D341Med (cell line): ENCODE results near the gene FRMD3.

ENCODE experiments used
- DNase-seq: peaks from one replicate; pipeline ENCODE4 v3.0.0; 2012; ENCODE audit warnings: low spot score

The FRMD3 gene

DNA sequence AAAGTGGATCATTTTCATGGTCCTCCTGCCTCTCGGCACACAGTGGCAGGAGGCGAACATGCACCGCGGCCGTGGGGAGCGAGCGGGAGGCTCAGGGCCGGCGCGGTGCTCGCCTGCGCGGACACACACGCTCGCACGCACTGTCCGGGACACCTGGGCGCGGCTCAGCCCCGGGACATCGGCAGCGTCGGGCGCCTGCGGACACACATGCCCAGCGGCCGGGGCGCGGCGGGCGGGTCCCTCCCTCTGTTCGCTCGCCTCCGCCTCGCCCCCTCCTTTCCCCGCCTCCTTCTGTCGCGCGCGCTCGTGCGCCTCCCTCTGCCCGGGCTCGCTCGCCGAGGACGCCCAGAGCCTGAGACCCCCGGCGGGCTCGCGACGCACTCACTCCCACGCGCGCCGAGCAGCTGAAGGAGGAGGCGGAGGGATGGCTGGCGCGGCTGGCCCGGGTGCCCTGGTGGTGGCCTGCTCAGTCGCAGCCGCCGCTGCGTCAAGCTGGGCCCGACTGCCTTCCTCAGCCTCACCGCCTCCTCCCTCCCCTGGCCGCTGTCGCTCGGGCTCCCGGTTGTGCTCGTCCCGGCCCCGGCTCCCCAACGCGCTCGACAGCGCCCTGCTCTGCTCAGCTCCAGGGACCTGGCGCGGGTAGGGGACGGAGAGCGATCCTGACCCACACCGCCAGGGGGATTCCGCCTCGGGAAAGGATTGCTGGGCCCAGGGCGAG is at the start of gene FRMD3:
TSS of gene FRMD3 (minus strand) at position 230 of the 718 bp plus-strand sequence. CDS start at position 60, 170 bp downstream.
- peak; percentile 84 for DNase-seq

- DNase-seq: no peak
Observed at GRCh38 chr9:83584995-83585394, 46.8 kb upstream of the FRMD3 start.

DNA sequence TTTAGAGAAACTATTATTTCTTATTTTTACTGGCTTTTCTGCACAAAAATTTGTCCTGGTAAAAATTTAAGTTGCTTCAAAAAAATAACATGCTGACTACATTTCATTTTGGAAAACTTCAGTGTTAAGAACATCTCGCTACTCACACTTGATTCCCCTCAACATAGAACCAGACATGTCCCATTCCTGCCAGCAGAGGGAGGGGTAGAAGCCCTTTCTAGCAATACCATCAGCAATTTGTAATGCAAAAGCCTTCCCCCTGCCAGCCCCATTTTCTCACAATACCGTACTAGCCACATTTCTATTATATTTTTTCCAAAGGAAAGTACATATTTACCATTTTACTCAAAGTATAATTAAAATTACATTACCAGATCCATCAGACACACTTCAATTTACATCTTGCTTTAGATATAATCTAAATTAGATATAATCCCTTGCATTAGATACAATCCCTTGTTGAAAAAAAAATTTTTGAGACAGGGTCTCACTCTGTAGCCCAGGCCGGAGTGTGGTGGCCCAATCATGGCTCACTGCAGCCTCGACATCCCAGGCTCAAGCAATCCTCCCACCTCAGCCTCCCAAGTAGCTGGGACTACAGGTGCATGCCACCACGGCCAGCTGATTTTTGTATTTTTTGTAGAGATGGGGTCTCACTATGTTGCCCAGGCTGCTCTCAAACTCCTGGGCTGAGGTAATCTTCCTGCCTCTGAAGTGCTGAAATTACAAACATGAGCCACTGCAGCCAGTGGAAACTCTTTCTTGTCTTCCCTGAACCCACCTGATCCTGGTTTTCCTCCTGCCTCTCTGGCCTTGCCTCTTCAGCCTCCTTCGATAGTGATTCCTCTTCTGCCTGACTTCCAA is 45.2 kb upstream of the FRMD3 start:
- peak; percentile 66 for DNase-seq

DNA sequence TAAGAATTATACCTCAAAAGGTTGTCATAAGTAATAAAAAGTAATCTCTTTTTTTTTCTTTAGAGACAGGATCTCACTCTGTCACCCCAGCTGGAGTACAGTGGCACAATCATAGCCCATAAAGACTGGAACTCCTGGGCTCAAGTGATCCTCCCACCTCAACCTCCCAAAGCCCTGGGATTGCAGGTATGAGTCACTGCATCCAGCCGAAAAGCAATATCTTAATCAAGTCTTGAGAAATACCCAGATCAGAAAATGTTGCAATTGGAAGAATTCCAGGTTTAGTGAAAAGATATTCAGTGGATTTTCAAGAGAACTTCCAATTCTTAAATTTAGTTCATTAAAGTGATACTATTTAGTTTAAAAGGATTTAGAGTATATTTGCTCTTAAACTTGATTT is 43.8 kb upstream of the FRMD3 start:
- no peak for DNase-seq

GRCh38 chr9:83574482-83574881 is 36.3 kb upstream of the FRMD3 start:
- no peak for DNase-seq

DNA sequence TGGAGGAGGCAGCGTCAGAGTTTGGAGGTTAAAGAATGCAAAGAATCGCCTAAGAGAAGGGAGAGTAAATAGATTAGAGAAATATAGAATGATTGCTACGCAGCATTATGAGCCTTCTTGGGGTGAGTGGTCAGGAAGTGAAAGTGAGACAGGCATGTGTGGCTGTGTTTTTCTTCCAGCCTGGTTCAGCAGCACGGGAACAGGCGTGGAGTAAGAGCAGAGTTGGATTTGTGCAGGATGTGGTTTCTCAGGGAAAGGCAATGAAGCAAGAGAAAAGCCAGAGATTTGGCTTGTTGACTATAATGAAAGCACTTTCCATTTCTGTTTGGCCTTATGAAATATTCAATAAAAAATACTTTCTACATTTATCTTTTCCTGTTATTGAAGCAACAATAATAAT is 34.3 kb upstream of the FRMD3 start:
- no peak for DNase-seq

DNA sequence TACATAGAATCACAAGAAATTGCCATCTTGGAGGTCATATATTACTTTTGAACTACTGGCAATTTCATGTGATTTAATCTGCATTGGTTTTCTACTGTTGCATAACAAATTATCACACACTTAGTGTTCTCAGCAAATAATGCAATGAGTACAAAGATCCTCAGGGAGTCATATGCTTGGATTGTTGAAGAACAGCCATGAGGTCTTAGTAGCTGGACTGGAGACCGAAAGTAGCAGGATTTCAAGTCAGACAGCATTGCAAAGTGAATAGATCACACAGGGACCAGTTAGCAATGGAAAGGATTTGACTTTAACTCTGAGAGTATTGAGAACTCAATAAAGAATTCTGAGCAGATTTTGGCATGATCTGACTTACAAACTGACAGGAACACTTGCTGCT is 32.2 kb upstream of the FRMD3 start:
- no peak for DNase-seq

- no peak for DNase-seq
Observed at GRCh38 chr9:83569326-83569725, 31.1 kb upstream of the FRMD3 start.

- no peak for DNase-seq
Observed at GRCh38 chr9:83563360-83563759, 25.2 kb upstream of the FRMD3 start.

GRCh38 chr9:83560169-83560826 is 22.1 kb upstream of the FRMD3 start:
- no peak for DNase-seq

DNA sequence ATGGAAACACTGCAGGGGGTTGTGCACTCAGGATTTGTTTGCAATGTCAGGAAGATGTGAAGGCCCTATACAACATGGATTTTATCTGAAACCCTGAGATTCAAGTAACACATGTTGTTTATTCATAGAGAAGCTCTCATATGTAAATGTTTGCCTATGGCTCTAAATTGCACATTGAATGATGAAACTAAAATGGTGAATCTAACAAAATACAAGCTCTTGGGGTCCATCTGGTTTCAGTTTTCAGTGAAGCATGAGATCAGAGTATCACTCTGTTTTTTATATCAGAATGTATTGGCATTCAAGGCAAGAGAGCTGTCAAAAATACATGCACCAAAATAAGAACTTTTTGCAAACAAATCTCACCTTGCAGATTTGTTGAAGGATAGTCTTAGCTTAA is 19.6 kb upstream of the FRMD3 start:
- no peak for DNase-seq

DNA sequence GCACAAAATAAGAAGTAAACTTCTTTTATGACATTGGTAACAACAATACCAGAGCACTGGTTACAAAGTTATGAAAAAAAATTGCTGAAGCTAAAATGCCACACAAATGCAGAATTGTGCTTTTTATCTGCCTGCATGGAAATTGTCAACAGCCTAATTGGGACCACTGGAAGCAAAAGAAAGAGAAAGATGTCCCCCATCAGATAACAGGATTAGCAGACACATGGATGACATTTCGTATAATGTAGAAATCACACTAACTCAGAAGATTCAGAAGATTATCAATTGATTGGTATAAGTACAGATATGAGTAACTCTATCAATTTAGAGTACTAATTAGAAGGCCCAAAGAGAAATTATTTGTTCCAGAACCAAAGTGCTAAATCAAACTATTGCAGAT is 19.1 kb upstream of the FRMD3 start:
- no peak for DNase-seq

GRCh38 chr9:83554278-83554677 is 16.1 kb upstream of the FRMD3 start:
- no peak for DNase-seq

DNA sequence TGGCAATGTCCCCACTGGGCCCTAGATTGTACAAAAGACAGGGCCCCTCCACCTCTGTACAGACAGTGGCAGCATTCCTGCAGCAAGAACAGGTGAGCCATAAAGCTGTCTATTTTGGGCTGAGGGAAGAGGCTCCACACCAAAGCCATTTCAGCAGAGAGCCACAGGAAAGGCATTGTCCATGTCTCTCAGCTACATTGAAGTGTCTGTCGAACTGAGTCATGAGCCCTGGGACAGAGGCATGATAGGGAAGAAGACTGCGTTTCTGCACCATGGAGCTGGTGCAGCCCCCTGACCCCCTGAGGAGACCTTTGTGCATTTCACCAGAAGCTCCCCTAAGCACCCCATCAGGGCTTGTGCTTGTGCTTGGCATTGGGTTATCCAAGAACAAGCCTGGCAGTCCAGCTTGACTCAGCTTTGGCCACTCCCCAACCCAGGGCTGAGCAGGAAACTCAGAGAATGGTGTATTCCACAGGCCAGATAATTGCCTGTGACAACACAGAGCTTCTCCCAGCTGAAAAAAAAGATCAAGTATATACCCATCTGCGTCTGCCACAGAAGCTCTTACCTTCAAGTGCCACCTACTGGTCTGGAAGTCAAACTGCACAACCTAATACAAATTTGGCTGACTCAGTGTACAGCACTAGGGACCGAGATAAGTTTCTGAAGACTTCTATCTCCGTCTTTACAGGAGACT is 5.9 kb upstream of the FRMD3 start:
- DNase-seq: peak; percentile 64

GRCh38 chr9:83538890-83539238 is 663 bp upstream of the FRMD3 start:
- no peak for DNase-seq

DNA sequence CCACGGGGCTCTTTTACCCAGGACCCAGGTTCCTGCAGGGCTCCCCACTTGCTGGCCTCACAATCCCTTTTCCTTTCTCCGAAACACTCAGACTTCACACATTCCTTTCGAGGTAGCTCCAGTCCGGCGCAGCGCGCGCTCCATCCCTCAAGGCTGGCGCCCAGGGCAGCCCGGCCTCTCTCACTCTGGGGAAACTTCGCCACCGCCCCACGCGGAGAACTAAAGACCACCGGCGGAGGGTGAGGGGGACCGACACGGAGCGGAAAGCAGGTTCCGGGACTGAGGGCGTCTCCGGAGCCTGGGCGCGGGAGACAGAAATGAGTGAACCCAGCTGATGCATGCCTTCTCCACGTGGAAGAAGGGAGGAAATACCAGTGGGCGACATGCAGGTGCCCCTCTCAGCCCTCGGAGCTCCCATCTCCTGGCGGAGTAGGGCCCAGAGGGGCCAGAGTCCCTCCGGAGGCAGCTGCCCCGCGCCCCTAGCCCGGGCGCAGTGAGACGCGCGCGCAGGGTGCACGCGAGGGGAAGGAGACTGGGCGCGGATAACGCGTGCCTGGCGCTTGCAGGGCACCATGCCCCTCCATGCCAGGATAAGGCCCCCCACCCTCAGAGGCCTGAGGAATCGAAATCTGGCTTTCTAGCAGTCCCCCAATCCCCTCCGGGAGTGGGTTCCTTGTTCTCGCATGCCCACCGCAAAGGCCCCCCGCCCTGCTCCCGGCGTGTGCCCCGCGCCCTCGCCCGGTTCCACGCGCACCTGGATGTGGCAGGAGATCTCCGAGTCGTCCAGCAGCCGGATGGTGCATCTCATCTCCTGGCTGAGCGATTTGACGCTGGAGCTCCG is 650 bp downstream of the FRMD3 start:
- peak; percentile 46 for DNase-seq

GRCh38 chr9:83536332-83536731 is 1.9 kb downstream of the FRMD3 start:
- DNase-seq: no peak

DNA sequence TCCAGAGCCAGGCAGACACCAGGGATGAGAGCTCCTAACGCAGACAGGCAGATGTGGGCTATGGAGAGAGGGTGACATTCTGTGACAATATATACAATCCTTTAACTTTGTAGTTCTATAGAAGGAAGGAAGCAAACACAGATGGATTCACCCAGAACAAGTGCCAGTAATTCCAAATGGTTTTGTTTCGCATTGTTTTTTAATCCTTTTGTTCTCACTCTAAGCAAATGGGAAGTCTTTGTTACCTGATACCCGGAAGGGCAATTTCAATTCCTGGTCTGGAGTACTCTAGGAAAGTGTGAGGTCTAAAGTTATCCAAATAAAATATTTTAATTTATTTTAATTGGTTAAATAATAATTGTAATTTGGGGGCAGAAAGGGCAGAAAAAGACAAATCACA is 2.5 kb downstream of the FRMD3 start:
- DNase-seq: no peak

GRCh38 chr9:83533296-83533695 is 4.9 kb downstream of the FRMD3 start:
- no peak for DNase-seq

DNA sequence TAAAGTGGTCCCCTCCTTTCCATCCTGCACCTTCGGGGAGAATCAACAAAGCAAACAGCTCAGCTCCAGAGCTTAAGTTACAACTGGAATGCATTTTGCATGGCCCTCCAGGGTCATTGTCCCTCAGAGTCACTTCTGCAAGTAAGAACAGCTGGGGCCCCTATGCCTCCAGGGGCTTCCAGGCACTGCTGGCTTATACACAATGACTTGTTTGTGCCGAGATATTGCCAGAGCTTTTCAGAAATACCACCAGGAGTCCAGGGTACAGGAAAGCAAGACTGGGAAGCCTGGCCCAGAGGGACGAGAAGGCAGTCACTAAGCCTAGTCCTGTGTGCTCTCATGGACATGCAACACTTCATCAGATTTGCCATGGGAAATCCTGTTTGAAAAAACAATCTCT is 11.3 kb downstream of the FRMD3 start:
- no peak for DNase-seq

DNA sequence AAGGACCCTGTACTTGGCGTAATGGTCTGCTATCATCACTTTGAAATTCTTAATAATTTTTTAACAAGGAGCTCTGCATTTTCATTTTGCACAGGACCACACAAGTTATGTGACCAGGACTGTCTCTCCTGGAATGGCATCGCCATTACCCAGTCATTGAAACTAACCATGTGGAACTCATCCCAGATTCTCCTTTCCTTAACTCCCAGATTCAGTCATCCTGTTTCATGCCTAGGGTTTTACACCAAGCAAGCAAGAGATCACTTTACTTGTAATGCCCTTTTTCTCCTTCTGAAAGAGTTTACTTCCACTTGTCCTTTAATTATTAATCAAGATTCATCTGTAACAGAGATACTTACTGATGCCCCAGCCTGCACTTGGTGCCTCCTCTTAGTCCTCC is 12.0 kb downstream of the FRMD3 start:
- no peak for DNase-seq

- no peak for DNase-seq
Observed at GRCh38 chr9:83523684-83524083, 14.5 kb downstream of the FRMD3 start.
